Measurements from ENCODE around the gene ZGPAT. TPM values are rescaled to one million over a fixed set of nuclear protein-coding genes. Genes with fewer than 3 reads are reported as not detected.

The ZGPAT gene
- total RNA-seq, 4 donors from 2014 or later: 29.1 to 346 (median 76.5) TPM

GRCh38 chr20:63768591-63769515 is 61.0 kb downstream of the ZGPAT start:
- DNase-seq: no peak
- Histone ChIP-seq H3K27ac (no peak overlapping the region), H3K36me3 (no peaks in the 10 kb centered on the region), H3K4me1 (peaks cover 0 to 6% (median 0%) of the 10 kb centered on the region in 4 donors), H3K27me3 (no peaks in the 10 kb centered on the region), H3K9me3 (no peaks in the 10 kb centered on the region), H3K4me3 (no peak overlapping the region)
- no peak for TF ChIP-seq EP300 (IDR thresholded peaks at IDR 0.05; ENCODE audit: low read depth)
- no peak for TF ChIP-seq POLR2AphosphoS5 (IDR thresholded peaks at IDR 0.05)
- TF ChIP-seq POLR2A (IDR thresholded peaks at IDR 0.05): no peak
- TF ChIP-seq, protein P1, sequence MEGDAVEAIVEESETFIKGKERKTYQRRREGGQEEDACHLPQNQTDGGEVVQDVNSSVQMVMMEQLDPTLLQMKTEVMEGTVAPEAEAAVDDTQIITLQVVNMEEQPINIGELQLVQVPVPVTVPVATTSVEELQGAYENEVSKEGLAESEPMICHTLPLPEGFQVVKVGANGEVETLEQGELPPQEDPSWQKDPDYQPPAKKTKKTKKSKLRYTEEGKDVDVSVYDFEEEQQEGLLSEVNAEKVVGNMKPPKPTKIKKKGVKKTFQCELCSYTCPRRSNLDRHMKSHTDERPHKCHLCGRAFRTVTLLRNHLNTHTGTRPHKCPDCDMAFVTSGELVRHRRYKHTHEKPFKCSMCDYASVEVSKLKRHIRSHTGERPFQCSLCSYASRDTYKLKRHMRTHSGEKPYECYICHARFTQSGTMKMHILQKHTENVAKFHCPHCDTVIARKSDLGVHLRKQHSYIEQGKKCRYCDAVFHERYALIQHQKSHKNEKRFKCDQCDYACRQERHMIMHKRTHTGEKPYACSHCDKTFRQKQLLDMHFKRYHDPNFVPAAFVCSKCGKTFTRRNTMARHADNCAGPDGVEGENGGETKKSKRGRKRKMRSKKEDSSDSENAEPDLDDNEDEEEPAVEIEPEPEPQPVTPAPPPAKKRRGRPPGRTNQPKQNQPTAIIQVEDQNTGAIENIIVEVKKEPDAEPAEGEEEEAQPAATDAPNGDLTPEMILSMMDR (IDR thresholded peaks at IDR 0.05): no peak
- intact Hi-C loops (cut with DNase I; ENCODE audit: low total_unique reads) (no loop called here), in situ Hi-C loops (cut with MboI; ENCODE audit: low pct_ligation_motif_present in 1 of 4, low pct_unique_long_range_greater_than_20kb in 1 of 4, low sequenced_read_pairs in 3 of 4) (no loop called here)
- WGBS, 2 donors (ENCODE audit: low coverage in 1 of 2): 89 to 90% methylated on average over 9 to 26 of the region's 26 CpGs

GRCh38 chr20:63769891-63770474 is 62.1 kb downstream of the ZGPAT start:
- no peak overlapping the region for H3K27ac ChIP-seq
- H3K4me3 ChIP-seq: no peak overlapping the region
- peaks cover 0 to 9% (median 0%) of the 10 kb centered on the region in 4 donors for H3K4me1 ChIP-seq
- no peak for TF ChIP-seq EP300 (IDR thresholded peaks at IDR 0.05; ENCODE audit: low read depth)
- no peak for TF ChIP-seq POLR2AphosphoS5 (IDR thresholded peaks at IDR 0.05)
- TF ChIP-seq POLR2A (IDR thresholded peaks at IDR 0.05): no peak
- TF ChIP-seq, protein P1 (IDR thresholded peaks at IDR 0.05): no peak
- in situ Hi-C loops (cut with MboI; ENCODE audit: low pct_ligation_motif_present in 1 of 4, low pct_unique_long_range_greater_than_20kb in 1 of 4, low sequenced_read_pairs in 3 of 4): no loop called here
- DNase-seq: no peak
- no peaks in the 10 kb centered on the region for H3K9me3 ChIP-seq
- peaks cover 3% of the 10 kb centered on the region for H3K27me3 ChIP-seq
- intact Hi-C loops (cut with DNase I; ENCODE audit: low total_unique reads): loop anchor here (10.0 kb wide), 1 partner anchor 205 kb away; the partner anchor contains the start of gene SAMD10
- WGBS, 2 donors (ENCODE audit: low coverage in 1 of 2): 79 to 93% methylated on average over 5 to 31 of the region's 31 CpGs
- no peaks in the 10 kb centered on the region for H3K36me3 ChIP-seq

GRCh38 chr20:63771046-63771707 is 63.3 kb downstream of the ZGPAT start:
- Histone ChIP-seq H3K27ac (no peak overlapping the region), H3K4me1 (peaks cover 0 to 12% (median 0%) of the 10 kb centered on the region in 4 donors), H3K9me3 (no peaks in the 10 kb centered on the region), H3K4me3 (no peak overlapping the region), H3K36me3 (no peaks in the 10 kb centered on the region), H3K27me3 (peaks cover 6% of the 10 kb centered on the region)
- intact Hi-C loops (cut with DNase I; ENCODE audit: low total_unique reads): loop anchor here (10.0 kb wide), 1 partner anchor 204 kb away; the partner anchor contains the start of gene SAMD10
- in situ Hi-C loops (cut with MboI; ENCODE audit: low pct_ligation_motif_present in 1 of 4, low pct_unique_long_range_greater_than_20kb in 1 of 4, low sequenced_read_pairs in 3 of 4): no loop called here
- no peak for DNase-seq
- no peak for TF ChIP-seq EP300 (IDR thresholded peaks at IDR 0.05; ENCODE audit: low read depth)
- no peak for TF ChIP-seq POLR2A (IDR thresholded peaks at IDR 0.05)
- TF ChIP-seq, protein P1 (IDR thresholded peaks at IDR 0.05): no peak
- no peak for TF ChIP-seq POLR2AphosphoS5 (IDR thresholded peaks at IDR 0.05)
- 90 to 92% methylated on average over 16 to 50 of the region's 52 CpGs for WGBS, 2 donors (ENCODE audit: low coverage in 1 of 2)

All from transverse colon (tissue), 4 donors.